H9 (cell line): ENCODE results near the gene MT1M. TPM values are rescaled to one million over a fixed set of nuclear protein-coding genes. Genes with fewer than 3 reads are reported as not detected.

Source experiments
- DNase-seq: peaks from one replicate; pipeline ENCODE4 v3.0.0-alpha.2; 2017
- H2AFZ ChIP-seq: one replicate; pipeline ENCODE4 v1.6.1; 2013; ENCODE audit warnings: mild to moderate bottlenecking, low read length, control low read depth, moderate library complexity
- H2AK5ac ChIP-seq: 2 replicates; pipeline ENCODE4 v1.6.1; 2013; ENCODE audit warnings: low read length, control low read depth, mixed read lengths; ENCODE audit not compliant: insufficient read length
- H2BK120ac ChIP-seq: one replicate; pipeline ENCODE4 v1.6.1; 2013; ENCODE audit warnings: low read depth, mild to moderate bottlenecking, low read length, control low read depth, inconsistent platforms; ENCODE audit not compliant: poor library complexity, severe bottlenecking
- H2BK12ac ChIP-seq: 2 replicates; pipeline ENCODE4 v1.6.1; 2013; ENCODE audit warnings: low read length, control low read depth, mixed read lengths, low read depth; ENCODE audit not compliant: insufficient read length
- H2BK15ac ChIP-seq: 2 replicates; pipeline ENCODE4 v1.6.1; 2013; ENCODE audit warnings: low read depth, low read length, control low read depth
- H2BK20ac ChIP-seq: one replicate; pipeline ENCODE4 v1.6.1; 2013; ENCODE audit warnings: low read depth, mild to moderate bottlenecking, low read length, control low read depth, inconsistent platforms; ENCODE audit not compliant: poor library complexity, severe bottlenecking
- H2BK5ac ChIP-seq: 2 replicates; pipeline ENCODE4 v1.6.1; 2013; ENCODE audit warnings: low read length, control low read depth, mixed read lengths; ENCODE audit not compliant: insufficient read length
- H3K14ac ChIP-seq: 2 replicates; pipeline ENCODE4 v1.6.1; 2013; ENCODE audit warnings: low read length, control low read depth; ENCODE audit not compliant: insufficient read depth
- H3K18ac ChIP-seq: 2 replicates; pipeline ENCODE4 v1.6.1; 2013; ENCODE audit warnings: low read depth, mild to moderate bottlenecking, mixed read lengths, low read length, control low read depth; ENCODE audit not compliant: insufficient read length
- H3K23ac ChIP-seq: 2 replicates; pipeline ENCODE4 v1.6.1; 2013; ENCODE audit warnings: low read length, control low read depth, mixed read lengths, low read depth; ENCODE audit not compliant: insufficient read length
- H3K23me2 ChIP-seq: 2 replicates; pipeline ENCODE4 v1.6.1; 2013; ENCODE audit warnings: low read depth, mild to moderate bottlenecking, mixed read lengths, low read length, control low read depth; ENCODE audit not compliant: insufficient read length, poor library complexity, severe bottlenecking
- H3K27ac ChIP-seq: 2 replicates; pipeline ENCODE4 v1.5.1; 2013; ENCODE audit warnings: low read length, control low read depth, mixed read lengths, low read depth; ENCODE audit not compliant: insufficient read length
- H3K27me3 ChIP-seq: 2 replicates; pipeline ENCODE4 v1.6.1; 2013; ENCODE audit warnings: low read length, control low read depth, inconsistent platforms; ENCODE audit not compliant: insufficient read depth
- H3K4ac ChIP-seq: 2 replicates; pipeline ENCODE4 v1.6.1; 2013; ENCODE audit warnings: low read depth, mild to moderate bottlenecking, control low read depth, inconsistent platforms, low read length, moderate library complexity
- H3K4me1 ChIP-seq: 2 replicates; pipeline ENCODE4 v1.6.1; 2013; ENCODE audit warnings: low read length, control low read depth, inconsistent platforms; ENCODE audit not compliant: insufficient read depth
- H3K4me2 ChIP-seq: 2 replicates; pipeline ENCODE4 v1.6.1; 2013; ENCODE audit warnings: low read length, control low read depth, mixed read lengths; ENCODE audit not compliant: insufficient read length, insufficient read depth
- H3K56ac ChIP-seq: 2 replicates; pipeline ENCODE4 v1.6.1; 2013; ENCODE audit warnings: low read depth, mild to moderate bottlenecking, mixed read lengths, low read length, control low read depth; ENCODE audit not compliant: insufficient read length
- H3K79me1 ChIP-seq: 2 replicates; pipeline ENCODE4 v1.6.1; 2013; ENCODE audit warnings: low read depth, mild to moderate bottlenecking, moderate library complexity, low read length, control low read depth, inconsistent platforms; ENCODE audit not compliant: insufficient read depth, poor library complexity, severe bottlenecking
- H3K79me2 ChIP-seq: 2 replicates; pipeline ENCODE4 v1.6.1; 2013; ENCODE audit warnings: low read length, control low read depth, inconsistent platforms; ENCODE audit not compliant: insufficient read depth
- H3K9ac ChIP-seq: 2 replicates; pipeline ENCODE4 v1.6.1; 2013; ENCODE audit warnings: low read length, control low read depth, mixed read lengths; ENCODE audit not compliant: insufficient read length; ENCODE audit errors: extremely low read depth
- H3K9me3 ChIP-seq: one replicate; pipeline ENCODE4 v1.6.1; 2013; ENCODE audit warnings: low read depth, low read length, inconsistent platforms; ENCODE audit not compliant: control insufficient read depth
- H3T11ph ChIP-seq: one replicate; pipeline ENCODE4 v1.6.1; 2013; ENCODE audit warnings: mild to moderate bottlenecking, low read length, control low read depth, inconsistent platforms
- H4K20me1 ChIP-seq: one replicate; pipeline ENCODE4 v1.6.1; 2013; ENCODE audit not compliant: control insufficient read depth, insufficient read length, insufficient read depth
- H4K5ac ChIP-seq: 2 replicates; pipeline ENCODE4 v1.6.1; 2013; ENCODE audit warnings: low read depth, mild to moderate bottlenecking, mixed read lengths, low read length, control low read depth; ENCODE audit not compliant: insufficient read length
- H4K8ac ChIP-seq: replicated peaks from 2 replicates; pipeline ENCODE4 v1.6.1; 2013; ENCODE audit warnings: low read length, control low read depth, mixed read lengths, low read depth; ENCODE audit not compliant: insufficient read length
- H4K91ac ChIP-seq: 2 replicates; pipeline ENCODE4 v1.6.1; 2013; ENCODE audit warnings: low read depth, mild to moderate bottlenecking, moderate library complexity, mixed read lengths, low read length, control low read depth; ENCODE audit not compliant: insufficient read length
- H3K27ac Mint-ChIP-seq, 3 experiments: 2 replicates in 2 of 3; 3 replicates in 1 of 3; pipeline ENCODE4 v1.8.0; 2020 to 2021; ENCODE audit warnings: mixed read lengths in 3 of 3, mild to moderate bottlenecking in 1 of 3, moderate library complexity in 1 of 3
- H3K27me3 Mint-ChIP-seq: 2 replicates; pipeline ENCODE4 v1.8.0; 2021; ENCODE audit warnings: low read depth, mild to moderate bottlenecking, moderate library complexity, mixed read lengths
- H3K36me3 Mint-ChIP-seq, 3 experiments: 2 replicates in 2 of 3; 3 replicates in 1 of 3; pipeline ENCODE4 v1.8.0; 2020 to 2021; ENCODE audit warnings: low read depth in 3 of 3, mixed read lengths in 3 of 3; ENCODE audit not compliant: insufficient read depth in 1 of 3
- H3K4me1 Mint-ChIP-seq, 2 experiments: 2 replicates each; pipeline ENCODE4 v1.8.0; 2020; ENCODE audit warnings: mixed read lengths in 2 of 2
- H3K4me3 Mint-ChIP-seq, 2 experiments: 2 replicates in 1 of 2; 3 replicates in 1 of 2; pipeline ENCODE4 v1.8.0; 2020 to 2021; ENCODE audit warnings: mild to moderate bottlenecking in 2 of 2, mixed read lengths in 2 of 2, moderate library complexity in 1 of 2
- H3K9me3 Mint-ChIP-seq, 2 experiments: 2 replicates in 1 of 2; 3 replicates in 1 of 2; pipeline ENCODE4 v1.8.0; 2020; ENCODE audit warnings: mild to moderate bottlenecking in 2 of 2, mixed read lengths in 2 of 2, moderate library complexity in 1 of 2
- CTCF ChIP-seq: fragments of 200-600 bp; sonication (generic); conservative IDR thresholded peaks from 3 replicates; pipeline ENCODE4 v1.8.0; 2021; ENCODE audit warnings: antibody characterized with exemption, mild to moderate bottlenecking
- WGBS: extraction: QIAGEN DNeasy Blood & Tissue Kit; methylation state at CpG from one replicate; pipeline ENCODE4 v1.1.7; 2013; ENCODE audit warnings: missing lambda C conversion rate, low lambda C conversion rate, mixed read lengths; ENCODE audit not compliant: insufficient read length; ENCODE audit errors: extremely low coverage; 5-methylcytosine and 5-hydroxymethylcytosine counted together
- total RNA-seq: library from RNA; stranded (reverse); gene quantifications from 2 replicates; pipeline ENCODE4 v1.2.1, GENCODE V29; 2021

Gene MT1M
- total RNA-seq, 1 experiment from 2014 or later, result 1.4 TPM

- H3K23me2 ChIP-seq, result peaks cover 7% of the 10 kb centered on the region
- H3K79me1 ChIP-seq, result no peaks in the 10 kb centered on the region
- H3K23ac ChIP-seq, result no peak overlapping the region
- H4K5ac ChIP-seq, result no peak overlapping the region
- H2BK15ac ChIP-seq, result no peak overlapping the region
- no peak overlapping the region for H2BK20ac ChIP-seq
- H3K18ac ChIP-seq, result no peak overlapping the region
- H3K4ac ChIP-seq, result no peak overlapping the region
- H2AK5ac ChIP-seq, result no peak overlapping the region
- no peak overlapping the region for H4K91ac ChIP-seq
- no peak overlapping the region for H3K56ac ChIP-seq
- peaks cover 0 to 12% of the 10 kb centered on the region in 2 experiments; a peak in 2 of 5 replicates for H3K9me3 Mint-ChIP-seq
- H2AFZ ChIP-seq, result no peak overlapping the region
- H2BK12ac ChIP-seq, result no peak overlapping the region
- no peak overlapping the region for H3T11ph ChIP-seq
- peaks cover 99% of the 10 kb centered on the region for H3K27me3 Mint-ChIP-seq
- no CpG with 5 or more reads among the region's 10 CpGs for WGBS
- H3K4me2 ChIP-seq, result no peak overlapping the region
- no peaks in the 10 kb centered on the region for H3K9me3 ChIP-seq
- H3K4me1 ChIP-seq, result no peaks in the 10 kb centered on the region; the same call in 1 of the 2 replicates
- H4K20me1 ChIP-seq, result no peaks in the 10 kb centered on the region
- no peak for TF ChIP-seq CTCF
- no peak for DNase-seq
- no peak overlapping the region for H3K27ac Mint-ChIP-seq
- H3K14ac ChIP-seq, result no peak overlapping the region
- H2BK120ac ChIP-seq, result no peak overlapping the region
- H2BK5ac ChIP-seq, result no peak overlapping the region
- peaks cover 88% of the 10 kb centered on the region for H3K27me3 ChIP-seq
- no peak overlapping the region for H4K8ac ChIP-seq
- peaks cover 19 to 33% of the 10 kb centered on the region in 2 experiments for H3K4me1 Mint-ChIP-seq
- no peak overlapping the region for H3K9ac ChIP-seq
- peak overlapping the region in 1 of 2 experiments; percentile 79; a peak in 1 of 5 replicates for H3K4me3 Mint-ChIP-seq
- no peaks in the 10 kb centered on the region for H3K36me3 Mint-ChIP-seq
- H3K27ac ChIP-seq, result no peak overlapping the region
- H3K79me2 ChIP-seq, result no peaks in the 10 kb centered on the region
Measured at GRCh38 chr16:56631197-56631596, 1.3 kb upstream of the MT1M start.
